HL-60 (cell line): ENCODE results near the gene RBMS3.
"Not testable (repeated sequence)": the region's sequence is repeated elsewhere in the genome, so short reads cannot be mapped to it uniquely, and the experiment has no call there.

Source experiments
- CTCF ChIP-seq: IDR thresholded peaks from one replicate; pipeline ENCODE4 v1.5.1; 2011; ENCODE audit warnings: low read length, control low read depth, inconsistent platforms; ENCODE audit not compliant: insufficient read depth
- POLR2AphosphoS5 ChIP-seq: IDR thresholded peaks from 2 replicates; pipeline ENCODE4 v1.6.1; 2012; ENCODE audit warnings: low read depth

GRCh38 chr3:29360289-29360688 is 79.4 kb downstream of the RBMS3 start:
- TF ChIP-seq CTCF, POLR2AphosphoS5: not testable (repeated sequence)
